ENCODE data around the gene DPYD.

DPYD gene

DNA sequence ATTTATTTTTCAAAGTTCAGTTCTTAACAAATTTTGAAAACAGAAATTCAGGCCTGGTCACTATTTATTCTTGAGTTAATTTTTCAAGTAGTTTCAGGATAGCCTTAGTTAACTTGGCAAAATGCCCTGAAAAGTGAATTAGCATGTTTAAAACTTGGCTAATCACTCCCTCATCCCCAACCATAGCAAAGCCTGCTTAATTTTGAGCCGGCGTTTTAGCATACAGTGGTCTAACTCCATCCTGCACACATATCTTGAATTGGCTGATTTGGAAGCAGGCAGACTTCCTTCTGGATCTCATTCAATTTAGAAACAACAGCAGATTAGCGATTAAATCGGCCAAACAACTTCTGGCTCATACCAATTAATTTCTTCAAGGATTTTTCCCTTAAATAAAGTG is 760.0 kb downstream of the DPYD start:
- Histone ChIP-seq H3K27me3 (ENCODE audit: low read length) (no peaks in the 10 kb centered on the region), H3K9ac (ENCODE audit: low read length) (no peak overlapping the region), H3F3A (ENCODE audit: insufficient read depth) (no peaks in the 10 kb centered on the region), H3K9me3 (ENCODE audit: insufficient read depth, low read length) (no peaks in the 10 kb centered on the region), H2AFZ (ENCODE audit: low read depth, low read length, severe bottlenecking) (no peak overlapping the region), H3K36me3 (ENCODE audit: low read length) (no peaks in the 10 kb centered on the region), H3K4me3 (ENCODE audit: insufficient read depth, low read length, poor library complexity, severe bottlenecking) (no peak overlapping the region), H3K27ac (ENCODE audit: low read depth, low read length) (no peak overlapping the region), H3K9me2 (replicated peaks; ENCODE audit: insufficient read depth, low read length) (no peaks in the 10 kb centered on the region), H3K79me2 (ENCODE audit: insufficient read depth, low read length) (no peaks in the 10 kb centered on the region), H4K20me1 (ENCODE audit: low read depth, low read length) (no peaks in the 10 kb centered on the region), H3K4me2 (ENCODE audit: low read depth, low read length, poor library complexity, severe bottlenecking) (no peak overlapping the region)
- TF ChIP-seq, protein P1, sequence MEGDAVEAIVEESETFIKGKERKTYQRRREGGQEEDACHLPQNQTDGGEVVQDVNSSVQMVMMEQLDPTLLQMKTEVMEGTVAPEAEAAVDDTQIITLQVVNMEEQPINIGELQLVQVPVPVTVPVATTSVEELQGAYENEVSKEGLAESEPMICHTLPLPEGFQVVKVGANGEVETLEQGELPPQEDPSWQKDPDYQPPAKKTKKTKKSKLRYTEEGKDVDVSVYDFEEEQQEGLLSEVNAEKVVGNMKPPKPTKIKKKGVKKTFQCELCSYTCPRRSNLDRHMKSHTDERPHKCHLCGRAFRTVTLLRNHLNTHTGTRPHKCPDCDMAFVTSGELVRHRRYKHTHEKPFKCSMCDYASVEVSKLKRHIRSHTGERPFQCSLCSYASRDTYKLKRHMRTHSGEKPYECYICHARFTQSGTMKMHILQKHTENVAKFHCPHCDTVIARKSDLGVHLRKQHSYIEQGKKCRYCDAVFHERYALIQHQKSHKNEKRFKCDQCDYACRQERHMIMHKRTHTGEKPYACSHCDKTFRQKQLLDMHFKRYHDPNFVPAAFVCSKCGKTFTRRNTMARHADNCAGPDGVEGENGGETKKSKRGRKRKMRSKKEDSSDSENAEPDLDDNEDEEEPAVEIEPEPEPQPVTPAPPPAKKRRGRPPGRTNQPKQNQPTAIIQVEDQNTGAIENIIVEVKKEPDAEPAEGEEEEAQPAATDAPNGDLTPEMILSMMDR (IDR thresholded peaks at IDR 0.05; ENCODE audit: insufficient read depth, low read length, poor library complexity, severe bottlenecking), result no peak
- TF ChIP-seq EZH2phosphoT487 (conservative IDR thresholded peaks at IDR 0.05; ENCODE audit: low read length), result no peak

DNA sequence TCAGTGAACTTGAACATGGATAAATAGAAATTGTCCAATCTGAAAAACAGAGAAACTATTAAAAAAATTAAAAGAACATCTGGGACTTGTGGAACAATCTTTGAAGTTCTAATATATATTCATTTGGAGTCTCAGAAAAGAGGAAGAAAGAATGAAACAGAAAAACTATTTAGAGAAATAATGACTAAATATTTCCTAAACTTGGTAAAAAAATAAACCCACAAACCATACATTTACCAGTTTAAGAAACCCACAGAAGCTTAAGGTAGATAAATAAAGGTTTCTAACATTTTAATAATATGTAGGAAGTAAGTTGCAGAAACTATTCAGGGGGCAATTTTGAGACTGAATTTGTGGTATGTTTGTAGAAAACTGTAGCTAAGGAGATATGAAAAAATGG is 761.5 kb downstream of the DPYD start:
- Histone ChIP-seq H3K4me2 (ENCODE audit: low read depth, low read length, poor library complexity, severe bottlenecking) (no peak overlapping the region), H3K9me2 (replicated peaks; ENCODE audit: insufficient read depth, low read length) (no peaks in the 10 kb centered on the region)

DNA sequence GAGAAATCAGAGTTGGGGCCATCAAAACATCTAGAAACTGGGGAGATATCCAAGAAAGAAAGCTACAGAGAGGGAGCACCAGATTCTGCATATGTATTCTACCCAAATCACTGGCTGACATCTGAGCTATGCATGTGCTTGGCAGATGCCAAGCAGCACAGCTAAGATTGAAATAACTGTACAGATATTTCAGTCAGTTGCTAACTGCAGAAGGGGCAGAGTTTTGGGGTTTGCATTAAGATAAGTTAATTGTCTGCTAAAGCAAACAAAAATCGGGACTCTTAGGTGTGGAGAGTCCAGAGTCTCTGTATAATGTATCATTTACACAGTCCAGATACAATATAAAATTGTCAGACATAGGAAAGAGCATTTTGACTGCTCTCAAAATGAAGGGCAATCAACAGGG is 762.1 kb downstream of the DPYD start:
- no peak overlapping the region for H3K4me3 ChIP-seq (ENCODE audit: insufficient read depth, low read length, poor library complexity, severe bottlenecking)
- H3K9me3 ChIP-seq (ENCODE audit: insufficient read depth, low read length), result no peaks in the 10 kb centered on the region
- no peak overlapping the region for H3K27ac ChIP-seq (ENCODE audit: low read depth, low read length)
- no peak overlapping the region for H3K4me2 ChIP-seq (ENCODE audit: low read depth, low read length, poor library complexity, severe bottlenecking)
- H3K27me3 ChIP-seq (ENCODE audit: low read length), result no peaks in the 10 kb centered on the region
- H4K20me1 ChIP-seq (ENCODE audit: low read depth, low read length), result no peaks in the 10 kb centered on the region
- H3K9me2 ChIP-seq (replicated peaks; ENCODE audit: insufficient read depth, low read length), result no peaks in the 10 kb centered on the region
- H3K9ac ChIP-seq (ENCODE audit: low read length), result no peak overlapping the region
- H3K79me2 ChIP-seq (ENCODE audit: insufficient read depth, low read length), result no peaks in the 10 kb centered on the region
- H3F3A ChIP-seq (ENCODE audit: insufficient read depth), result no peaks in the 10 kb centered on the region
- H2AFZ ChIP-seq (ENCODE audit: low read depth, low read length, severe bottlenecking), result no peak overlapping the region
- TF ChIP-seq, protein P1 (IDR thresholded peaks at IDR 0.05; ENCODE audit: insufficient read depth, low read length, poor library complexity, severe bottlenecking), result no peak
- TF ChIP-seq EZH2phosphoT487 (conservative IDR thresholded peaks at IDR 0.05; ENCODE audit: low read length), result no peak
- no peaks in the 10 kb centered on the region for H3K36me3 ChIP-seq (ENCODE audit: low read length)

More for the DNA sequence above, 761.5 kb downstream of the DPYD start:
- H3K27ac ChIP-seq (ENCODE audit: low read depth, low read length), result no peak overlapping the region
- TF ChIP-seq, protein P1 (IDR thresholded peaks at IDR 0.05; ENCODE audit: insufficient read depth, low read length, poor library complexity, severe bottlenecking), result no peak
- TF ChIP-seq EZH2phosphoT487 (conservative IDR thresholded peaks at IDR 0.05; ENCODE audit: low read length), result no peak
- H3K27me3 ChIP-seq (ENCODE audit: low read length), result no peaks in the 10 kb centered on the region
- no peaks in the 10 kb centered on the region for H3F3A ChIP-seq (ENCODE audit: insufficient read depth)
- no peaks in the 10 kb centered on the region for H4K20me1 ChIP-seq (ENCODE audit: low read depth, low read length)
- H3K9me3 ChIP-seq (ENCODE audit: insufficient read depth, low read length), result no peaks in the 10 kb centered on the region
- H3K79me2 ChIP-seq (ENCODE audit: insufficient read depth, low read length), result no peaks in the 10 kb centered on the region
- H3K9ac ChIP-seq (ENCODE audit: low read length), result no peak overlapping the region
- H3K4me3 ChIP-seq (ENCODE audit: insufficient read depth, low read length, poor library complexity, severe bottlenecking), result no peak overlapping the region
- no peak overlapping the region for H2AFZ ChIP-seq (ENCODE audit: low read depth, low read length, severe bottlenecking)
- no peaks in the 10 kb centered on the region for H3K36me3 ChIP-seq (ENCODE audit: low read length)

All from SU-DHL-6 (cell line).